ENCODE results near the gene CRACR2A.

Gene CRACR2A

DNA sequence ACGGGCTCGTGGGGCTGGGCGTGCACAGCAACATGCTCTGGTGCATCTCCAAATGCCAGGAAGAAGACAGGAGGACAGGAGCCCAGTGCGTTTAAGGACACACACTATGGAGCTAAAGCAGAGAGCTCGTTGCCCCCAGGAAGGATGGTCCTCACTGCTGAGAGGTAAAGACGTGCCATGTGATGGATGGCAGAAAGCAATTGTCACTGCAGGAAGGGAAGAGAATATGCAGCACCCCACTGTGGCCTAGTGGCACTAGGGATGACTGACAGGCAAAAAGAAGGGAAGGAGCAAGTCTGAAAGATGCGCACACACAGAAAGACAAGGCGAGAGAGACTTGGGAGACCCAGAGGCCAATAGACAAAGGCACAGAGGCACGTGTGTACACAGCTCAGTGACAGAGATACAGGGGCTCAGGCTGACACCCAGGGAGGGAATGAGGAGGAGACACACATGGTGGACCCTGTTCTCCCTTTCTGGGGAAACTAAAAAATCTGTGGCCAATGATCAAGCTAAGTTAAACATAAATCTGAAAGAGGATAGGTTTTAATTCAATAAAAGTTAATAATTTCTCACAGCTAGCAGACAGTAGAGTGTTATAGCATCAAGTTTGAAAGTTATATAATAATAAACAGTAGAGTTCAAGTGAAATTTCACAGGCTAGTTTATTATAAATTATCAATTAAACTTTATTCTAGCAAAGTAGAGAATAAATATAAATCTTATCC, 78.8 kb downstream of the CRACR2A start:
- DNase-seq (ENCODE audit: insufficient read length, low spot score): no peak
- TF ChIP-seq POLR2A (IDR thresholded peaks at IDR 0.05; ENCODE audit: low read depth, low read length): no peak
- TF ChIP-seq POU2F2 (IDR thresholded peaks at IDR 0.05; ENCODE audit: low read depth, low read length): no peak
- no peak for TF ChIP-seq POLR2AphosphoS5 (IDR thresholded peaks at IDR 0.05; ENCODE audit: low read depth, low read length)
- no peak for TF ChIP-seq TAF1 (IDR thresholded peaks at IDR 0.05; ENCODE audit: low read depth, low read length)
- TF ChIP-seq SPI1 (IDR thresholded peaks at IDR 0.05; ENCODE audit: low read depth, low read length): no peak
- no peak for TF ChIP-seq PAX5 (IDR thresholded peaks at IDR 0.05; ENCODE audit: insufficient read depth, low read length, severe bottlenecking)
- FAIRE-seq: no peak

DNA sequence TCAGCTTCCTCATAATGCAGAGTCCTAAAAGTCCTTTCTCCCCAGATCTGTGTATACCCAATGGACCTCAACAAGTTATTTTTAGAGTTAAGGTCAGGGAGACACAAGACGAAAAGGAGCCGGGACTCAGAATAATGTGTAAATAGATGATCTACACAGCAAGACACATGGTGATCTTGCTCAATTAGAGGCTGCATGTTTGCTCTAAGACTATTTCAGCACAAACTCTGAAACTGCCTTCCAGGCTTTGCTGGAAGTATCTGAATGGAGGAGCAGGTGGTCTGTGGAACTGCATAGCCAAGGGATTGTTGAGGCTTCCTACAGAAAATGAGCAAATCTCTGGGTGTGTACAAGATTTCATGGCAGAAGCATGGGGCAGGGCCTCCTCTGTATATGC, 80.8 kb downstream of the CRACR2A start:
- FAIRE-seq (no peak), DNase-seq (ENCODE audit: insufficient read length, low spot score) (no peak)
- TF ChIP-seq POLR2A (IDR thresholded peaks at IDR 0.05; ENCODE audit: low read depth, low read length) (no peak), PAX5 (IDR thresholded peaks at IDR 0.05; ENCODE audit: insufficient read depth, low read length, severe bottlenecking) (no peak), POLR2AphosphoS5 (IDR thresholded peaks at IDR 0.05; ENCODE audit: low read depth, low read length) (no peak), SPI1 (IDR thresholded peaks at IDR 0.05; ENCODE audit: low read depth, low read length) (no peak), TAF1 (IDR thresholded peaks at IDR 0.05; ENCODE audit: low read depth, low read length) (no peak), POU2F2 (IDR thresholded peaks at IDR 0.05; ENCODE audit: low read depth, low read length) (no peak)

DNA sequence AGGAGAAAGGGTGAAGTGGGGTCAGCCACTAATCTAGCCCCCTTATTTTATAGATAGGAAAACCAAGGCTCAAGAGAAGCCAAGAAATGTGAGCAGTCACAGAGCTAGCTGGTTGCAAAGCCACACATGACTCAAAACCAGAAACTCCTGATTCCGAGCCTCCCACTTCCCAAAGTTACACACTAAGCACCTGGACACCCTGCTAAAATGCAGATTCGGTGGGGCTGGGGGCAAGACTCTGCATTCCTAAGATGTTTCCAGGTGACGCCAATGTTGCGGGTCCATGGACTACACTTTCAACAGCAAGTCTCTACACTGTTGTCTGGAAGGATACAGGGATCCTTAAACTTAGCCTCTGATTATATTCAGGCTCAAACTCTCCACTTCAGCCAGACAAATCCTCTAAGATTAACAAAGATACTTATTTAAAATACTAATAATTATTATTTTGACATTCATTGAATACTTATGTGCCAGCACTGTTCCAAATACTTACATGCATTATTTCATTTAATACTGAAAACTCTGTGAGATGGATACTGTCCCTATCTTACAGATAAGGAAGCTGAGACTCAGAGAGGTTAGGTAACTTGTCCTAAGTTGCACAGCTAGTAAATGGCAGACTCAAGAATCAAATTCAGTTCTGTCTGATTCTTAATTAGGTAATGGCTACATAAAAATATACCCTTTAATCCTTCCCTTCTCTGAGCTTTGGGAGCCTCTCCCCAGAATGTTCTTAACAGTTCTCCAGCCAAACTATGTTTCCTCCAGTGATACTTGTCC, 81.4 kb downstream of the CRACR2A start:
- FAIRE-seq: no peak
- no peak for DNase-seq (ENCODE audit: insufficient read length, low spot score)
- TF ChIP-seq PAX5 (IDR thresholded peaks at IDR 0.05; ENCODE audit: insufficient read depth, low read length, severe bottlenecking) (no peak), POU2F2 (IDR thresholded peaks at IDR 0.05; ENCODE audit: low read depth, low read length) (no peak), SPI1 (IDR thresholded peaks at IDR 0.05; ENCODE audit: low read depth, low read length) (no peak)

DNA sequence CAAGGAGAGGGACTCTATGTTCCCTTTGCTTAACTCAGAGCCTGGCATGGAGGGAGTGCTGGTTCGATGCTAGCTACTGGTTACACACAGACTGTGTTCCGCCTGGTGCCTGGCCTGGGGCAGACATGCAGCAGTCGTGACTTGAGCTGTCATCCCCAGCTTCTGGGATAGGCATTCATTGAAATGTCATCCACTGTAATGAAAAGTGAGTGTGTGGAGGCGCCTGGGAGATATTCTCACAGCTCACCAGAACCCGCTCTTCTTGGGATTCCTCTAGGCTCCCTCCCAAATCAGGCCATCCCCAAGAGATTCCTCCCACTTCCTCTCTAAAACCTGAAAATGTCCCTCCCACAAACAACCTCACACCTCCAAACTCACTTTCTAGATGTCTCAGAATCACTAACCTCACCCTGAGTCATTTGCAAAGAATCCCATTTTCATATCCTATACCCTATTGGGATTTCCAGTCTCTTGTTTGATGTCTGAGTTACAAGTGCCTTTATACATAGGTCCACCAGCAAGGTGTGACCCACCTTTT, 82.8 kb downstream of the CRACR2A start:
- TF ChIP-seq POU2F2 (IDR thresholded peaks at IDR 0.05; ENCODE audit: low read depth, low read length) (no peak), POLR2A (IDR thresholded peaks at IDR 0.05; ENCODE audit: low read depth, low read length) (no peak), SPI1 (IDR thresholded peaks at IDR 0.05; ENCODE audit: low read depth, low read length) (peak; percentile 71), PAX5 (IDR thresholded peaks at IDR 0.05; ENCODE audit: insufficient read depth, low read length, severe bottlenecking) (no peak), TAF1 (IDR thresholded peaks at IDR 0.05; ENCODE audit: low read depth, low read length) (no peak), POLR2AphosphoS5 (IDR thresholded peaks at IDR 0.05; ENCODE audit: low read depth, low read length) (no peak)
- no peak for DNase-seq (ENCODE audit: insufficient read length, low spot score)
- FAIRE-seq: no peak

DNA sequence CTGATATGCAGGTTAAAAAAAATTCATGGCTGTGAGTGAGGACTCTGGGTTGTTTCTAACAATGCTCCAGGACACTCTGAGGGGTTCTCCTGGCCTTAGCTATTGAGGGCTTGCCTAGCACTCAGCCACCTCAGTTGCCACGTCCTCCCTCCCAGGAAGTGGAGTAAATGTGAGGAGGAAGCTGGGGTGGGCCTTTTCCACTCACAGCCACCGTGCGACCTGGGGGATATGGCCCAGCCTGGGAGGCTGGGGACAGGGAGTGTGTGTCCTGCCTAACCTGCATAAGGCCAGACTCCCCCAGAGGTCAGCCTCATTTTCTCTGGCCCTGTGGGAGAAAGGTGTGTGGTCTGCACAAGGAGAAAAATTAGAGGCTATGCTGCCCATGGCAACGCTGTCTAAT, 83.3 kb downstream of the CRACR2A start:
- FAIRE-seq (no peak), DNase-seq (ENCODE audit: insufficient read length, low spot score) (no peak)
- TF ChIP-seq PAX5 (IDR thresholded peaks at IDR 0.05; ENCODE audit: insufficient read depth, low read length, severe bottlenecking) (no peak), TAF1 (IDR thresholded peaks at IDR 0.05; ENCODE audit: low read depth, low read length) (no peak), POU2F2 (IDR thresholded peaks at IDR 0.05; ENCODE audit: low read depth, low read length) (no peak), POLR2AphosphoS5 (IDR thresholded peaks at IDR 0.05; ENCODE audit: low read depth, low read length) (no peak), POLR2A (IDR thresholded peaks at IDR 0.05; ENCODE audit: low read depth, low read length) (no peak), SPI1 (IDR thresholded peaks at IDR 0.05; ENCODE audit: low read depth, low read length) (no peak)

DNA sequence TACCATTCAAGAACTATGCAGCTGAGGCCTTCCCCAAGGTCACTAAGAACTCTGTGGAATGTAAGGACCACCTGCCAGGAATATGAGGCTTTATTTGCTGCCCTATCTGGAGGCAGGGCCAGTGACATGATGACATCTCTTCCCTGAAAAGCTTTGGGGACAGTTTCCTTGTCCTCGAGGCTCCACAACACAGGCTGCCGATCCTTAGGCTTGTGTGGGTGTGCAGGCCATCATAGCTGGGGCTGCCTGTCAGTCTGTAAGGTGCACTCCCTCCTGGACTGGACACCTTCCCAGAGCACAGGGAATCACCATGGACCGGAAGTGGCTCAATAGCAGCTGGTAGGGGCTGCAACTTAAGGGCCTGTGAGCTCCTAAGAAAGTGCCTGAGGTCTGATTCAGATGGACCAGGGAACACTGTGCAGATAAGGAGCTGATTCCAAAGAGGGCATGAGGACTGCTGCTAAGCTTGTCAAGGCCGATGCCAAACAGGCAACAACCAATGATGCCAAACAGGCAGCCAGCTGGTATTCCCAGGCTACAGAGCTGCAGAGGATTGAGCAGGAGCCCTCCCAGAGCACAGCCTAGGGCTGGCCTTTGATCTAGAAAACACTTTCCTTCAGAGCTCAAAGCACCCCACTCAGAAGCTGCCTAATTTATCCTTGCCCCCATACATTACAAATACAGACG, 84.3 kb downstream of the CRACR2A start:
- DNase-seq (ENCODE audit: insufficient read length, low spot score) (no peak), FAIRE-seq (no peak)
- TF ChIP-seq POLR2A (IDR thresholded peaks at IDR 0.05; ENCODE audit: low read depth, low read length): no peak

DNA sequence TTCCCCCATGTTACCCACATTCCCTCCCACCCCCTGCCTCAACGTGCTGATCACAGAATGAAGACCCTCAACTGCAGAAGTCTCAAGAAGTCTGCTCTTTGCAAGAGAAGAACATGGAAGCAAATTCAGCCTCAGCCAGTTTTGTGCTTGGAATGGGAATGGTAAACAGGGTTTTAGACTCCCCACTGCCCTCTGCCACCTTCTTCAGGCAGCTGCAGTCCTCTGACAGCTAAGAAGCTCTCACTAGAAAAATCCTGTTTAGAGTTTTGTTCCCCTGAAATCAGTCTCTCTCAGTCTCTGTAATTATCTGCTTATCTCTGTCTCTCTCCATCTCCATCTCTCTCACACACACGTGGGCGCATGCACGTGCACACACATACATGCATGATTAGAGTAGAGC, 85.4 kb downstream of the CRACR2A start:
- FAIRE-seq (no peak), DNase-seq (ENCODE audit: insufficient read length, low spot score) (no peak)
- TF ChIP-seq POU2F2 (IDR thresholded peaks at IDR 0.05; ENCODE audit: low read depth, low read length): no peak
- no peak for TF ChIP-seq TAF1 (IDR thresholded peaks at IDR 0.05; ENCODE audit: low read depth, low read length)
- TF ChIP-seq PAX5 (IDR thresholded peaks at IDR 0.05; ENCODE audit: insufficient read depth, low read length, severe bottlenecking): no peak
- TF ChIP-seq POLR2AphosphoS5 (IDR thresholded peaks at IDR 0.05; ENCODE audit: low read depth, low read length): no peak
- no peak for TF ChIP-seq SPI1 (IDR thresholded peaks at IDR 0.05; ENCODE audit: low read depth, low read length)
- TF ChIP-seq POLR2A (IDR thresholded peaks at IDR 0.05; ENCODE audit: low read depth, low read length): no peak

DNA sequence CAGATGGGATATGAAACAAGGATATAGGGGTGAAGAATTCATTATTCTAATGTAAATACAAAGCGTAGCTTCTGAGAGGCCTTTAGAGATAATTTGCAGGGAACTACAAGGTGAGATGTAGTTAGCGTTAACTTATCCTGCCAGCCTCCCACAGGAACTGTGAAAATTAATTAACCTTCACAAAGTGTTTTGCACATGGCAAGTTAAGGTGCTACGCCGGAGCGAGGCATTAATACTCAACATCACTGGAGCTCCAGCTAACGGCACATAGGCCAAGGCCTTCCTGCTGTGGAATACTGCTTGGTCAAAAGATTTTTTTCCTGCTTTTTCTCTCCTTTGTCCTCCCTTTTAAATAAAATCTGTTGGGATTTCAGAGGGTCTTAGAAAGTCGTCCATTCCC, 86.5 kb downstream of the CRACR2A start:
- TF ChIP-seq PAX5 (IDR thresholded peaks at IDR 0.05; ENCODE audit: insufficient read depth, low read length, severe bottlenecking): no peak
- no peak for TF ChIP-seq SPI1 (IDR thresholded peaks at IDR 0.05; ENCODE audit: low read depth, low read length)
- TF ChIP-seq POU2F2 (IDR thresholded peaks at IDR 0.05; ENCODE audit: low read depth, low read length): no peak
- TF ChIP-seq POLR2AphosphoS5 (IDR thresholded peaks at IDR 0.05; ENCODE audit: low read depth, low read length): no peak
- TF ChIP-seq TAF1 (IDR thresholded peaks at IDR 0.05; ENCODE audit: low read depth, low read length): no peak
- TF ChIP-seq POLR2A (IDR thresholded peaks at IDR 0.05; ENCODE audit: low read depth, low read length): no peak

DNA sequence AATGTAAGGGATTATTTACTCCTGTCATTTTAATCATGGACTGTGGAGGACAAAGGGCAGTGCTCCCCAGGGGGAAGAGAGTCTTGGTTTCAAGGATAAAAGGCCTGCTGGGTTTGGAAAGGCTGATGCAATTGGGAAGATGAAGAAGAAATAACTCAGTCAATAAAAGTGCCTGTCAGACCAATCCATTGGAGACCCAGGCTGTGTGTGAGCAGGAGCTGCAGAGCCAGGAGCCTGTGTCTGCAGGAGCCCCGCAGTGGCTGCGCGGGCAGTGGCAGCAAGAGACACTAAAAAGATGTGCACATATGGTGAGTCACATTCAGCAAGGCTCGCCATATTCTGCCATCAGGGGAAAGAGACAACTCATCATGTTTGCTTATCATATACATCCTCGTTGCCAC, 90.4 kb downstream of the CRACR2A start:
- FAIRE-seq (no peak), DNase-seq (ENCODE audit: insufficient read length, low spot score) (no peak)
- no peak for TF ChIP-seq POLR2AphosphoS5 (IDR thresholded peaks at IDR 0.05; ENCODE audit: low read depth, low read length)
- TF ChIP-seq SPI1 (IDR thresholded peaks at IDR 0.05; ENCODE audit: low read depth, low read length): no peak
- TF ChIP-seq TAF1 (IDR thresholded peaks at IDR 0.05; ENCODE audit: low read depth, low read length): no peak
- TF ChIP-seq POLR2A (IDR thresholded peaks at IDR 0.05; ENCODE audit: low read depth, low read length): no peak
- no peak for TF ChIP-seq PAX5 (IDR thresholded peaks at IDR 0.05; ENCODE audit: insufficient read depth, low read length, severe bottlenecking)
- no peak for TF ChIP-seq POU2F2 (IDR thresholded peaks at IDR 0.05; ENCODE audit: low read depth, low read length)

More for the DNA sequence above, 86.5 kb downstream of the CRACR2A start:
- FAIRE-seq (no peak), DNase-seq (ENCODE audit: insufficient read length, low spot score) (no peak)
